Measurements from ENCODE around the gene TMEM141.
"Not testable (repeated sequence)": the region's sequence is repeated elsewhere in the genome, so short reads cannot be mapped to it uniquely, and the experiment has no call there.

Gene TMEM141

GRCh38 chr9:136796238-136796774 is 5.2 kb downstream of the TMEM141 start, which contains the start of gene CCDC183:
Gene CCDC183, plus strand, starts transcription at chr9:136796338. Its CDS starts 60 bp downstream, at chr9:136796398.
- DNase-seq, result no peak

DNA sequence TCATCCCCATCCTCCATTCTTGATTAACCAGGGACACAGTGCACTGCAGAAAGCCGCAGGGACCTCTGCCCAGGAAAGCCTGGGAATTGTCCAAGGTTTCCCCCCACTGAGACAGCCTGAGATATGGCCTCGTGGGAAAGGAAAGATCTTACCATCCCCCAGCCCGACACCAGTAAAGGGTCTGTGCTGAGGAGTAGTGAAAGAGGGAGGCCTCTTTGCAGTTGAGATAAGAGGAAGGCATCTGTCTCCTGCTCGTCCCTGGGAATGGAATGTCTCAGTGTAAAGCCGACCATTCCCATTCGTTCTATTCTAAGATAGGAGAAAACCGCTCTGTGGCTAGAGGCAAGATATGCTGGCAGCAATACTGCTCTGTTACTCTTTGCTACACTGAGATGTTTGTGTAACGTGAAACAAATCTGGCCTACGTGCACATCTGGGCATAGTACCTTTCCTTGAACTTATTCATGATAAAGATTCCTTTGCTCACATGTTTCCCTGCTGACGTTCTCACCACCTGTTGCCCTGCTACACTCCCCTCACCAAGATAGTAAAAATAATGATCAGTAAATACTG is 5.7 kb downstream of the TMEM141 start:
- DNase-seq, result not testable (repeated sequence)

GRCh38 chr9:136798708-136799078 is 7.5 kb downstream of the TMEM141 start:
- no peak for DNase-seq

- DNase-seq, result peak; percentile 31
These were observed 8.1 kb downstream of the TMEM141 start for GRCh38 chr9:136799079-136799853.

GRCh38 chr9:136799854-136800657 is 8.9 kb downstream of the TMEM141 start:
- DNase-seq, result peak; percentile 90

- DNase-seq, result no peak
These were observed 11.2 kb downstream of the TMEM141 start for GRCh38 chr9:136802321-136802720.

DNA sequence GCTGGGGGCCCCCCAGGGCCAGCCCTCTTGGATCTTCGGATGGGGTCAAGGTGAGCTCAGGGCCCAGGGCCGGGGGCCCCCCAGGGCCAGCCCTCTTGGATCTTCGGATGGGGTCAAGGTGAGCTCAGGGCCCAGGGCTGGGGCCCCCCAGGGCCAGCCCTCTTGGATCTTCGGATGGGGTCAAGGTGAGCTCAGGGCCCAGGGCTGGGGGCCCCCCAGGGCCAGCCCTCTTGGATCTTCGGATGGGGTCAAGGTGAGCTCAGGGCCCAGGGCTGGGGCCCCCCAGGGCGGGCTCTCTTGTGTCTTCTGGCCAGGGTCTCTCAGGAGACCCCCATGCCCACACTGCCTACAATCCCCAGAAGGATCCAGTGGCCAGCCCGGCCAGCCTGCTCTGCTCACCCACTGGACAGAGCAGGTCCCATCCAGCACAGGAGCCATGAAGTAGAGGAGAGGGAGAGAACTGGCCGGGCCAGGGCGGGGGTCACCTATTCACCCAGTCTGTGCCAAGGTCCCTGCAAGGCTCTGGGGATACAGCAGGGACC is 11.9 kb downstream of the TMEM141 start:
- DNase-seq, result not testable (repeated sequence)

DNA sequence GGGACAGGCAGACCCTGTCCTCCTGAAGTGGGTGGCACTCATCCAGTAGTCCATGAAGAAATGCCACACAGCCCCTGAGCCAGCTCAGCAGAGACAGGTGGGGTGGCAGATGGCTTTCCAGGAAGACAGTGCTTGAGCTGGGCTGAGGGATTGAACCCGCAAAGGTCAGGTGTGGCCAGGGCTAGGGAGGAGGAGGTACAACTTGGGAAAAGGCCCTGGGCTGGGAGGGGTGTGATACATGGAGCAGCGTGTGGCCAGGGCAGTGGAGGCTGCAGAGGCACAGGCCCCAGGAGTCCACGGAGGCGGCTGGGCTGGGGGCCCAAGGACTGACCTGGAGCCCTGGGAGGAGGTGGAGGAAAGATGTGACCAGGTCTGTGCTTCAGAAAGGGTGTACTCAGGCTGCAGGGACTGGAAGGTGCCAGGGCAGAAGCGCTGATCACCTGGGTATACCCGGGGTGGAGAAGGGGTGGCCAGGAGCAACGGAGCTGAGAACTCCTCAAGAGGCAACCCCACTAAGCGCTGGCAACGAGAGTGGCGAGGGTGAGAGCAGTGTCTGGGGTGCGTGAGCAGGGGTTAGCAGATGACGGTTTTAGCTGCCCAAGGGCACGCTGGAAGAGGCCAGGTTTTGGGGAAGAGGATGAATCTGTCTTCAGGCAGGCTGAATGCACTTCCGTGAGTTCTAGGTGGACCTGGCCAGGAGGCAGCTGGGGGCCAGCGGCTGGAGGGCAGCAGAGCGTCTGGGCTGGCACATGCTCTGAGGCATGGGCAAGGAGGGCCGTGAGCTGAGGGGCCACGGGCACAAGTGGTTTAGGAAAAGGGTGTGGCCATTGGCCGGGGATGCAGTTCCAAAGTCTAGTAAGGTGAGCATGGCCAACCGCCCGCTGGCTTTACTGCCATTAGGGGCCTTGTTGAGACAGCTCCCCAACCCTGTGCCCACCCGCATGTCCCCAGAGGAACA is 12.7 kb downstream of the TMEM141 start:
- no peak for DNase-seq

DNA sequence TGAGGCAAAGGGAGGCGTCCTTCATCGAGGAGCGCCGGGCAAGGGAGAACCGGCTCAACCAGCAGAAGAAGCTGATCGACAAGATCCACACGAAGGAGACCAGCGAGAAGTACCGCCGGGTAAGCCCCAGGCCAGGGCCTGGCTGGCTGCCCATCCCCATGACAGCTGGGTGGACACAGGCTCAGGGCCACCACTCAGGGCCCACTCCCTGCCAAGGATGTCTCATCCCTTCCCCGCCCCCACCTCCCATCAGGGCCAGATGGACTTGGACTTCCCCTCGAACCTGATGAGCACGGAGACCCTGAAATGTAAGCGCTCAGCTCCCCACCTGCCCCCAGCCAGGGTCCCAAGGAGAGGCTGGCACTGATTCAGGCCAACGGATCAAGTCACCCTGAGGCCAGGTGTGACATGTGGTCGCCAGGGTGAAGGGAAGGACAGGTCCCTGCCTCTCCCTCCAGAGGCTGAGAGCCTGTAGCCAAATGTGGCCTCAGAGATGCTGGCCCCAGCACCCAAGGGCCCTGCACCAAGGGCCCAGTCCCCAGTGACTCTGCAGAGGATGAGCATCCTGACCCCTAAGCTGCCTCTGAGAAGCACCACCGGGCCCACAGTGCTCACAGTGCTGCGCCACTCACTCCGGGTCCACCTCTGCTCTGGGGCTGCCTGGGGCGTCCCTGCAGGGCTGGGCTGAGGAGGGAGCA is 13.5 kb downstream of the TMEM141 start:
- DNase-seq, result no peak

- DNase-seq, result no peak
These were observed 14.1 kb downstream of the TMEM141 start for GRCh38 chr9:136805207-136805740.

- no peak for DNase-seq
These were observed 14.9 kb downstream of the TMEM141 start for GRCh38 chr9:136806067-136806466.

GRCh38 chr9:136806631-136807201 is 15.6 kb downstream of the TMEM141 start:
- DNase-seq, result no peak

DNA sequence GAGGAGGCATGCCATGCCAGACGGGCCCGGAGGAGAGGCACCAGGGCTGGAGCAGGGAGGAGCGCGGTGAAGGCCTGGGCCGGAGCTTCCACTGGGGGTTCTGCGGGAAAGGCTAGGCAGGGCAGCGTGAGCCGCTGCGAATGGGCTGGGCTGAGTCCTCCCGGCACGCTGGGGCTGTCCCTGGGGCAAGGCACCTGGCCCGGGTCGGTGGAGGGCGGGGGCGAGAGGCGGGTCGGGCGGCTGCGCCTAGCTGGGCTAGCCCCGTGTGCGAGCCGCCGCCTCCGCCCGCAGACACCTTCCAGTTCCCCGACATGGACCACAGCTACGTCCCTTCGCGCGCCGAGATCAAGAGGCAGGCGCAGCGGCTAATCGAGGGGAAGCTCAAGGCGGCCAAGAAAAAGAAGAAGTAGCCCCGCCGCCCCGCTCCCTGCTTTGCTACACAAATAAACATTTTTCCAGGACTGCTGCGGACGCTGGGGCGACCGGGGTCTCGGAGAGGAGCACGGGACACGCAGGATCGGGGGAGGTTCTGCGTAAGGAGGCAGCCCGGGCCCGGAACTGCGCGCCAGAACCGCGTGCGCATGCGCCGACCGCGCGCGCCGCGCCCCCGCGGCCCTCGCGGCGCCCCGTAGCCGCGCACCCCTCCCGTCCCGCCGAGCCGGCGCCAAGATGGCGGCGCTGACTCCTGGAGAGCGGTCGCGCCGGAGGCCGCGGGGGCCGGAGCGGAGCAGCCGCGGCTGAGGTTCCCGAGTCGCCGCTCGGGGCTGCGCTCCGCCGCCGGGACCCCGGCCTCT is 16.3 kb downstream of the TMEM141 start, which contains the start of gene RABL6:
Gene RABL6, plus strand, starts transcription at position 668 of the 794 bp plus-strand sequence. CDS start 249 bp downstream, outside the sequence.
- peak; percentile 65 for DNase-seq

GRCh38 chr9:136808075-136808805 is 17.1 kb downstream of the TMEM141 start:
- DNase-seq, result no peak

- DNase-seq, result no peak
These were observed 17.6 kb downstream of the TMEM141 start for GRCh38 chr9:136808806-136809158.

- no peak for DNase-seq
These were observed 23.7 kb downstream of the TMEM141 start for GRCh38 chr9:136814725-136815421.

- no peak for DNase-seq
These were observed 24.3 kb downstream of the TMEM141 start for GRCh38 chr9:136815422-136815782.

All from NCI-H1105 (cell line).